GM21529 (cell line): ENCODE results near the gene MAP3K8.

Experiments
- ATAC-seq: cut with Tn5 transposase; IDR thresholded peaks from one replicate; pipeline ENCODE4 v1.9.1; 2021; ENCODE audit not compliant: unreplicated experiment

Gene MAP3K8

GRCh38 chr10:30488316-30488715 lies 54.3 kb downstream of the MAP3K8 start:
- peak; percentile 55 for ATAC-seq

- ATAC-seq, result no peak
These were observed 55.4 kb downstream of the MAP3K8 start for GRCh38 chr10:30489346-30489745.

GRCh38 chr10:30490289-30491000 lies 56.5 kb downstream of the MAP3K8 start:
- peak; percentile 46 for ATAC-seq

GRCh38 chr10:30491204-30491915 lies 57.4 kb downstream of the MAP3K8 start:
- no peak for ATAC-seq

- no peak for ATAC-seq
These were observed 58.0 kb downstream of the MAP3K8 start for GRCh38 chr10:30491916-30492515.

- no peak for ATAC-seq
These were observed 59.9 kb downstream of the MAP3K8 start for GRCh38 chr10:30493609-30494530.

GRCh38 chr10:30494558-30494957 lies 60.6 kb downstream of the MAP3K8 start:
- no peak for ATAC-seq

- no peak for ATAC-seq
These were observed 61.7 kb downstream of the MAP3K8 start for GRCh38 chr10:30495687-30496086.

GRCh38 chr10:30499816-30500215 lies 65.8 kb downstream of the MAP3K8 start:
- ATAC-seq, result no peak

GRCh38 chr10:30500534-30500933 lies 66.5 kb downstream of the MAP3K8 start:
- no peak for ATAC-seq

GRCh38 chr10:30500963-30501504 lies 67.0 kb downstream of the MAP3K8 start:
- no peak for ATAC-seq

- peak; percentile 64 for ATAC-seq
These were observed 68.5 kb downstream of the MAP3K8 start for GRCh38 chr10:30502266-30503060.

GRCh38 chr10:30503700-30504266 lies 69.8 kb downstream of the MAP3K8 start:
- ATAC-seq, result no peak

- no peak for ATAC-seq
These were observed 71.7 kb downstream of the MAP3K8 start for GRCh38 chr10:30505543-30506298.

- no peak for ATAC-seq
These were observed 75.5 kb downstream of the MAP3K8 start for GRCh38 chr10:30509508-30509907.

GRCh38 chr10:30510184-30510931 lies 76.4 kb downstream of the MAP3K8 start:
- ATAC-seq, result peak; percentile 89

GRCh38 chr10:30510932-30511700 lies 77.1 kb downstream of the MAP3K8 start:
- peak; percentile 47 for ATAC-seq
